IMR-90 (cell line): ENCODE data around the gene PIGM.

Experiments used
- POLR2A ChIP-seq: IDR thresholded peaks from 2 replicates; pipeline ENCODE4 v1.6.1; 2012; ENCODE audit warnings: mild to moderate bottlenecking, low read depth, low read length
- TF ChIP-seq, protein P1 (sequence below): conservative IDR thresholded peaks from 2 replicates; pipeline ENCODE4 v1.5.1; 2012; ENCODE audit warnings: mild to moderate bottlenecking, low read depth, low read length, improper control_type of control experiment
- TF ChIP-seq, protein P2 (sequence below): fragments of 150-350 bp; IDR thresholded peaks from 2 replicates; pipeline ENCODE4 v1.6.1; 2017; ENCODE audit warnings: mild to moderate bottlenecking, antibody characterized with exemption, low read length, low read depth

DNA sequence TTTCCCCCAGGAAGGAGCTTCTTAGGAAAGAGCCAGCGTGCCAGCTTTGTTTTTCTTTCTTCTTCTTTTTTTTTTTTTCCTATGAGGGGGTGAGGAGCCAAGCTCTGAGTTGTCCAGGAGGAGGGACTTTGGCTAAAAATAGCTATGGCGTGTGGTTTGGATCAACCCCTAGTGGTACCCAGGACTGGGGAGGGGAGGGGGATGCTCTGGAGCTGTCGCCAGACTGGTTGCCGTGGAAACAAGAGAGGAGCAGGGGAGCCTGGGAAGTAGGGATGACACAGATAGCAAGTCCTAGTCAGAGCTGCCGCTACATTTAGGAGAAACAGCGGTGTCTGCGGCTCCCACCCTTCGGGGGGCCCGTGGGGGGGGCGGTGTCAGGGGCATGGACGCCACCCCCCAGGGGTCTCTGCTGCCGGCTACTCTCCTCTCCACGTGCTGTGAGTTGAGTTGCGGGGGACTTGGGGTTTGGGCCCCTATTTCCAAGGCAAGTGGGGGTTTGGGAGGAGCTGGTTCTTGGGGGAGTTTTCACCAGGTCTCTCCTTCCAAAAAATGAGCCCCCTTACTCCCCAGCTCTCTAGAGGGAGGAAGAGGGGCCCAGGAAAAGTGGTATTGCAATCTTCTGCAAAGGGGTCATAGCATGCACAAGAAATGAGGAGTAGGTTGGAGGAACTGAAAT lies 49.6 kb upstream of the PIGM start, which contains the start of gene KCNJ9:
- no peak for TF ChIP-seq POLR2A
- TF ChIP-seq, protein P1, sequence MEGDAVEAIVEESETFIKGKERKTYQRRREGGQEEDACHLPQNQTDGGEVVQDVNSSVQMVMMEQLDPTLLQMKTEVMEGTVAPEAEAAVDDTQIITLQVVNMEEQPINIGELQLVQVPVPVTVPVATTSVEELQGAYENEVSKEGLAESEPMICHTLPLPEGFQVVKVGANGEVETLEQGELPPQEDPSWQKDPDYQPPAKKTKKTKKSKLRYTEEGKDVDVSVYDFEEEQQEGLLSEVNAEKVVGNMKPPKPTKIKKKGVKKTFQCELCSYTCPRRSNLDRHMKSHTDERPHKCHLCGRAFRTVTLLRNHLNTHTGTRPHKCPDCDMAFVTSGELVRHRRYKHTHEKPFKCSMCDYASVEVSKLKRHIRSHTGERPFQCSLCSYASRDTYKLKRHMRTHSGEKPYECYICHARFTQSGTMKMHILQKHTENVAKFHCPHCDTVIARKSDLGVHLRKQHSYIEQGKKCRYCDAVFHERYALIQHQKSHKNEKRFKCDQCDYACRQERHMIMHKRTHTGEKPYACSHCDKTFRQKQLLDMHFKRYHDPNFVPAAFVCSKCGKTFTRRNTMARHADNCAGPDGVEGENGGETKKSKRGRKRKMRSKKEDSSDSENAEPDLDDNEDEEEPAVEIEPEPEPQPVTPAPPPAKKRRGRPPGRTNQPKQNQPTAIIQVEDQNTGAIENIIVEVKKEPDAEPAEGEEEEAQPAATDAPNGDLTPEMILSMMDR, result no peak
- TF ChIP-seq, protein P2, sequence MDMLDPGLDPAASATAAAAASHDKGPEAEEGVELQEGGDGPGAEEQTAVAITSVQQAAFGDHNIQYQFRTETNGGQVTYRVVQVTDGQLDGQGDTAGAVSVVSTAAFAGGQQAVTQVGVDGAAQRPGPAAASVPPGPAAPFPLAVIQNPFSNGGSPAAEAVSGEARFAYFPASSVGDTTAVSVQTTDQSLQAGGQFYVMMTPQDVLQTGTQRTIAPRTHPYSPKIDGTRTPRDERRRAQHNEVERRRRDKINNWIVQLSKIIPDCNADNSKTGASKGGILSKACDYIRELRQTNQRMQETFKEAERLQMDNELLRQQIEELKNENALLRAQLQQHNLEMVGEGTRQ, result no peak
